ENCODE results near the gene ALKBH8.

GRCh38 chr11:107562647-107563208 lies 2.8 kb downstream of the ALKBH8 start:
- TF ChIP-seq POLR2A (IDR thresholded peaks at IDR 0.05), result no peak
- no peak for TF ChIP-seq CTCF (IDR thresholded peaks at IDR 0.05)

All from heart left ventricle (tissue), 13 donors.